ENCODE results near the gene SLC29A4.
"Not testable (repeated sequence)": the region's sequence is repeated elsewhere in the genome, so short reads cannot be mapped to it uniquely, and the experiment has no call there.

Gene SLC29A4, protein sequence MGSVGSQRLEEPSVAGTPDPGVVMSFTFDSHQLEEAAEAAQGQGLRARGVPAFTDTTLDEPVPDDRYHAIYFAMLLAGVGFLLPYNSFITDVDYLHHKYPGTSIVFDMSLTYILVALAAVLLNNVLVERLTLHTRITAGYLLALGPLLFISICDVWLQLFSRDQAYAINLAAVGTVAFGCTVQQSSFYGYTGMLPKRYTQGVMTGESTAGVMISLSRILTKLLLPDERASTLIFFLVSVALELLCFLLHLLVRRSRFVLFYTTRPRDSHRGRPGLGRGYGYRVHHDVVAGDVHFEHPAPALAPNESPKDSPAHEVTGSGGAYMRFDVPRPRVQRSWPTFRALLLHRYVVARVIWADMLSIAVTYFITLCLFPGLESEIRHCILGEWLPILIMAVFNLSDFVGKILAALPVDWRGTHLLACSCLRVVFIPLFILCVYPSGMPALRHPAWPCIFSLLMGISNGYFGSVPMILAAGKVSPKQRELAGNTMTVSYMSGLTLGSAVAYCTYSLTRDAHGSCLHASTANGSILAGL

DNA sequence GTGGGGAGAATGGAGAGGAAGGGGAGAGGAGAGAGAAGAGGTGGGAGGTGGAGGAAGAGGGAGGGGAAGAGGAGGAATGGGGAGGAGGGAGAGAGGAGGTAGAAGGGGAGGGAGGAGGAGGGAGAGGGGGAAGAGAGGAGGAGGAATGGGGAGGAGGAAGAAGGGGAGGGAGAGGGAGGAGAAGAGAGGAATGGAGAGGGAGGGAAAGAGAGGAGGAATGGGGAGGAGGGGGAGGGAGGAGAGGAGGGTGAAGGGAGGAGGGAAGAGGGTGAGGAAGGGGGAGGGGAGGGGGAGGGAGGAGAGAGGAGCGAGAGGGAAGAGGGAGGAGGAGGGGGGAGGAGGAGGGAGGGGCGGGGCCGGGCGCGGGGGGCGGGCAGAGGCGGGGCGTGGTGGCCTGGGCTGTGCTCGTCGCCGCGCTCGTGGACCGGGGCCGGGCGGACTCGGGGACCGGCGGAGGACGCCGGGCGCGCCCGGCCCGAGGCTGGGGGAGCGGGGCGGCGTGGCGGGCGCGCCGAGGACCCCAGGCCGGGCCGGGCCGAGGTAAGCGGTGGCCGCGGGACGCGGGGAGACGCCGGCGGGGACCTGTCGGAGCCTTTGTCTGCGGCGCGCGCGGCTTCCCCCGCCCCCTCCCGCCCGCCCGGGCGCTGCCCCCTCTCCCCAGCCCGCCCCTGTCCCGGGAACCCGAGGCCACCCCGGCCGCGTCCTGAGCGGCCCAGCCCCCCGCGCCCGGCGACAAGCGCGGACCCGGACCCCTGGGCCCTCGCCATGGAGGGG is at the start of gene SLC29A4:
Gene SLC29A4, plus strand, starts transcription at position 401 of the 774 bp plus-strand sequence. CDS start 4,874 bp downstream, outside the sequence.
- peak within 1 kb of the TSS in 10 of 11 experiments; percentile 30 to 73 (median 63); a peak in 17 of 22 replicates for H3K9ac ChIP-seq
- H3K27me3 ChIP-seq = peaks cover 0 to 3% (median 0%) of the 10 kb centered on the region in 11 experiments; a peak in 1 of 22 replicates
- H3K4me1 ChIP-seq = peaks cover 4 to 25% (median 17%) of the 10 kb centered on the region in 10 experiments; a peak in 17 of 20 replicates
- H3K36me3 ChIP-seq = no peaks in the 10 kb centered on the region; a peak in 1 of 22 replicates
- peak within 1 kb of the TSS; percentile 79 to 93 (median 88) for H3K4me2 ChIP-seq
- H3K4me3 ChIP-seq = peak within 1 kb of the TSS; percentile 36 to 68 (median 56)
- no peak within 1 kb of the TSS; a peak in 1 of 22 replicates for H3K27ac ChIP-seq
- TF ChIP-seq Cebpa-rat (IDR thresholded peaks at IDR 0.05) = no peak
- H3K9me3 ChIP-seq (replicated peaks in 1 of 11) = no peaks in the 10 kb centered on the region
- peaks cover 0 to 9% (median 6%) of the 10 kb centered on the region in 11 experiments; a peak in 7 of 22 replicates for H4K20me1 ChIP-seq

DNA sequence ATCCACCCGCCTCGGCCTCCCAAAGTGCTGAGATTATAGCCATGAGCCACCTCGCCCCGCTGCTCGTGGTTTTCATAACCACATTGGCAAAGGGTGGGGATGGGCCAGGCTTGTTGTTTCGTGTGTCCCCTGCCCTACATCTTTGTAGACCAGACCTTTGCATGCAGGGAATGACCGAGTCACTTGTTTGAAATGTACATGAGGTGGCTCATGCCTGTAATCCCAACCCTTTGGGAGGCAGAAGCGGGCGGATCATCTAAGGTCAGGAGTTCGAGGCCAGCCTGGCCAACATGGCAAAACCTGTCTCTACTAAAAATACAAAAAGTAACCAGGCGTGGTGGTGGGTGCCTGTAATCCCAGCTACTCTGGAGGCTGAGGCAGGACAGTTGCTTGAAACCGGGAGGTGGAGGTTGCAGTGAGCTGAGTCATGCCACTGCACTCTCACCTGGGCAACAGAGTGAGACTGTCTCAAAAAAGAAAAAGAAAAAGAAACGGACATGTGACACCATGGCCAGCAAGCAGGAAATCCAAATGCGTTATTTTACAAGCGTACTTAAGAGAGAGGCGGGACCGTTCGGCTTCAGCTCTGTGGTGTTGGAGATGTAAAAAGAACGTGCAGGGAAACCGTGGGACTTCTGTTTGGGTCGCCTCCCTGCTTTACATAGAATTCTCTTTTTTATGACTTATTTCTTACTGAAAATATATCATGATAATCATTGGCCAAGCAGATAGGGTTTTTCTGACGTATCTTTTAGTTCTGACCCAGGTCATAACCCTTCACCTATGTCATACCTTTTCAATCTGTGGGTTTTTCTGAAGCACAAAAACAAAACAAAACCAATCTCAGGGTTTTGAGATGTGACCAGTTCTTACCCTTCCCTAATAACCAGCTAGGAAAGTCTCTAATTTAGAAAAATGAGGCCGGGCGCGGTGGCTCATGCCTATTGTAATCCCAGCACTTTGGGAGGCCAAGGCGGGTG is 47.6 kb upstream of the SLC29A4 start:
- Histone ChIP-seq H3K4me3 (no peak overlapping the region), H3K27ac (no peak overlapping the region), H3K4me1 (peaks cover 71 to 97% (median 86%) of the 10 kb centered on the region in 10 experiments), H4K20me1 (peaks cover 0 to 42% (median 35%) of the 10 kb centered on the region in 11 experiments; a peak in 19 of 22 replicates), H3K9ac (no peak overlapping the region), H3K9me3 (replicated peaks in 1 of 11) (no peaks in the 10 kb centered on the region), H3K27me3 (peaks cover 0 to 12% (median 0%) of the 10 kb centered on the region in 11 experiments; a peak in 3 of 22 replicates), H3K36me3 (peaks cover 0 to 23% (median 13%) of the 10 kb centered on the region in 11 experiments; a peak in 15 of 22 replicates), H3K4me2 (peak overlapping the region; percentile 64 to 97 (median 91))
- TF ChIP-seq Cebpa-rat (IDR thresholded peaks at IDR 0.05) = no peak

DNA sequence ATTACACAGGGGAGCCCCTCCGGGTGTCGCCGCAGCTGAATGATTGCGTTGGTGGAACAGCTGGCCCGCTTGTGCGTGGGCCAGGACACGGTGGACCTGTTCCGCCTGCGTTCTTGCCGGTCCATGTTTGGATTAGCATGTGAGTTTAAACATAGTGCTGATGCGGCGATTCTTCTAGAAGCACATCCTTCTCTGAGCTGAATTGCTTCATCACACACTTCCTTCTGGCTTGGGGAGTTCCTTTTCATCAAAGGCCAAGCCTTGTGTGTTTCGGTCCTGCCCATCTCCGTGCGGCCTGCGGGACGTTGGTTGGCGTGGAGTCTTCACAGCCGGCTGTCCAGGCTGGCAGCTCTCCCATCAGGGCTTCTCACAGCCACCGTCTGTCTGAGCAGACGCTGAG is 45.5 kb upstream of the SLC29A4 start:
- H3K9ac ChIP-seq = peak overlapping the region in 8 of 11 experiments; percentile 0 to 71 (median 64); a peak in 13 of 22 replicates
- TF ChIP-seq Cebpa-rat (IDR thresholded peaks at IDR 0.05) = peak; percentile 40 to 91 (median 74); a peak in 18 of 22 replicates
- H3K4me2 ChIP-seq = peak overlapping the region; percentile 66 to 97 (median 84)
- H3K36me3 ChIP-seq = peaks cover 0 to 11% (median 0%) of the 10 kb centered on the region in 11 experiments; a peak in 7 of 22 replicates
- H3K4me3 ChIP-seq = peak overlapping the region in 3 of 10 experiments; percentile 2 to 27 (median 9); a peak in 3 of 20 replicates
- H3K27me3 ChIP-seq = peaks cover 0 to 12% (median 3%) of the 10 kb centered on the region in 11 experiments; a peak in 5 of 22 replicates
- H3K27ac ChIP-seq = peak overlapping the region in 9 of 11 experiments; percentile 2 to 85 (median 64); a peak in 16 of 22 replicates
- peaks cover 0 to 22% (median 14%) of the 10 kb centered on the region in 11 experiments; a peak in 19 of 22 replicates for H4K20me1 ChIP-seq
- peaks cover 70 to 90% (median 84%) of the 10 kb centered on the region in 10 experiments for H3K4me1 ChIP-seq
- H3K9me3 ChIP-seq (replicated peaks in 1 of 11) = no peaks in the 10 kb centered on the region

DNA sequence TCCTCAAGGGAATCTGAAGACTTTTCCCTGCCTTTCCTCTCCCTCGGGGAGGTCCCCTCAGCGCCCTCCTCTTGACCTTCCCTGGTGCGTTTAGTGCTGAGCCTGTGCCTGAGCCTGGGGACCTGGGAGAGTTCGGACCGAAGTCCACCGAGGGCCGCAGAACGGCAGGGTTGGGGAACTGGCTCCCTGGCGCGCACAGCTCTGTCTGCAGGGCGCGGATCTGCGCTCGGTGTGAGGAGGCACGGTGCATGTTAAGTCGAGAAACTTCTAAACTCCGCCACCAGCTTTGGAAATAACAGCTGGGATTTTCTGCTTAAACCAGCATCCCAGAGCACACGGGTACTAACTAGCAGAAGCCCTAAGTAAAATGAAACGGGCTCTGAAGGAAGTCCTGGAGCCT is 44.2 kb upstream of the SLC29A4 start:
- H3K9ac ChIP-seq = peak overlapping the region in 4 of 11 experiments; percentile 0 to 69 (median 46); a peak in 4 of 22 replicates
- peaks cover 65 to 85% (median 74%) of the 10 kb centered on the region in 10 experiments for H3K4me1 ChIP-seq
- H3K9me3 ChIP-seq (replicated peaks in 1 of 11) = no peaks in the 10 kb centered on the region
- peaks cover 0 to 17% (median 3%) of the 10 kb centered on the region in 11 experiments; a peak in 6 of 22 replicates for H3K27me3 ChIP-seq
- peaks cover 0 to 10% (median 2%) of the 10 kb centered on the region in 11 experiments; a peak in 6 of 22 replicates for H4K20me1 ChIP-seq
- peak overlapping the region in 6 of 11 experiments; percentile 12 to 97 (median 94); a peak in 11 of 22 replicates for H3K4me2 ChIP-seq
- H3K27ac ChIP-seq = peak overlapping the region in 5 of 11 experiments; percentile 30 to 85 (median 77); a peak in 7 of 22 replicates
- H3K36me3 ChIP-seq = peaks cover 0 to 2% (median 0%) of the 10 kb centered on the region in 11 experiments; a peak in 5 of 22 replicates
- no peak for TF ChIP-seq Cebpa-rat (IDR thresholded peaks at IDR 0.05)
- no peak overlapping the region for H3K4me3 ChIP-seq

DNA sequence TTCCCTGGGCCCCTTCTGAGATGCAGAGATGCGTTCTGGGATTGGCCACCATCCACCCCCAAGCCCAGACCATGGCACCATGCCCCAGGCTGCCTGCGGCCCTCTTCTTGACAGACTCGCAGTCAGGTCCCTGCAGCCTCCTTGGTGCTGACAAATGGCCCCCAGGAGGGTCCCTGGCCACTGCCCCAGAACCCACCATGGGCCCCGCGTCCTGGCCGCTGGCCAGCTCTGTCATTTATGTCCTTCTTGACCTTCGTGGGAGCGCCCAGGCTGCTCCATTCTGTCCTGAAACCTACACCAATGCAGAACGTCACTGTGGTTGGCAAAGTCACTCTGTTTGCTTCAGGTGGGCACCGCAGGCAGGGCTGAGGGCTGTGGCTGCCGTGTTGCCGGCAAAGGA is 39.5 kb upstream of the SLC29A4 start:
- Histone ChIP-seq H3K27me3 (peaks cover 0 to 6% (median 0%) of the 10 kb centered on the region in 11 experiments; a peak in 5 of 22 replicates), H3K4me3 (no peak overlapping the region), H3K4me1 (peaks cover 30 to 45% (median 36%) of the 10 kb centered on the region in 10 experiments), H3K27ac (no peak overlapping the region), H3K4me2 (peak overlapping the region in 9 of 11 experiments; percentile 17 to 64 (median 48); a peak in 17 of 22 replicates), H3K9ac (0 out of 22 replicates have a peak overlapping the region, but pooled peaks of 1 of the 11 experiments have one; percentile 39), H3K9me3 (replicated peaks in 1 of 11) (peaks cover 13 to 24% (median 17%) of the 10 kb centered on the region in 11 experiments), H4K20me1 (peaks cover 0 to 6% (median 0%) of the 10 kb centered on the region in 11 experiments; a peak in 1 of 22 replicates), H3K36me3 (no peaks in the 10 kb centered on the region; a peak in 2 of 22 replicates)
- no peak for TF ChIP-seq Cebpa-rat (IDR thresholded peaks at IDR 0.05)

DNA sequence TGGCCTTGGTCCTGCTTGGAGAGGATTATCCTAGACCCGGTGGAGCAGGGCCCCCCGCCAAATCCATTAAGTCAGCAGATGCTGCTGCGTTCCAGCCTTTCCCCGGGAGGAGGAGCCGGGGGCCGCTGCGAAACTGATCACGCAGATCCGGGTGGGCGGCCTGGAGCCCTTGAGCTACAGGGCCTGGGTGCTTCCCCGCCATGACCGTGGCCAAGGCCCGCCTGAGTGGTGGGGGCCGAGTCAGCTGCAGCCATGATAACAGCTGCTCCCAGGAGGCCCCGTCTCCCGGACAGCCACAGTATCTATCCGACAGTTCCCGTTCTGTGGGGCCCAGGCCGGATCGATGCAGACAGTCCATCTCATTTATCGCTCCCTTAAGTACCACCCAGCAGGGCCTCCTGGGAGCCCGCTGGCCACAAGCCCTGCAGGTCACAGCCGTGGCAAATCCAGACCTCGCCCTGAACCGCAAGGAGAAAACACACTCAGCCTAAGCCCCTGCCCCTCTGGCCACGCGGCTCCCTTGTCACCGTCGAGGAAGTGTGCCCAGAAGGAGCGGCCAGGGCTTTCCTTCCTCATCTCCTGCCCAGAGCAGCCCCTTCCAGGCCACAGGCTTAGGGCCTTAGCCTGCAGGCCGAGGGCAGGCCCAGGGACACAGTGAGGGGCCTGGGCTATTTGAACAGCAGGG is 34.4 kb upstream of the SLC29A4 start:
- H3K9ac ChIP-seq = no peak overlapping the region
- H3K36me3 ChIP-seq = no peaks in the 10 kb centered on the region; a peak in 2 of 22 replicates
- H3K9me3 ChIP-seq (replicated peaks in 1 of 11) = peaks cover 13 to 24% (median 17%) of the 10 kb centered on the region in 11 experiments
- peaks cover 2 to 12% (median 6%) of the 10 kb centered on the region in 10 experiments for H3K4me1 ChIP-seq
- peaks cover 0 to 2% (median 0%) of the 10 kb centered on the region in 11 experiments; a peak in 2 of 22 replicates for H3K27me3 ChIP-seq
- H4K20me1 ChIP-seq = 0 out of 22 replicates have a peak, but pooled peaks cover 0 to under 1% (median 0%) of the 10 kb centered on the region in 11 experiments
- H3K27ac ChIP-seq = no peak overlapping the region
- peak overlapping the region in 4 of 11 experiments; percentile 6 to 14 (median 8); a peak in 3 of 22 replicates for H3K4me2 ChIP-seq
- TF ChIP-seq Cebpa-rat (IDR thresholded peaks at IDR 0.05) = no peak
- H3K4me3 ChIP-seq = no peak overlapping the region

DNA sequence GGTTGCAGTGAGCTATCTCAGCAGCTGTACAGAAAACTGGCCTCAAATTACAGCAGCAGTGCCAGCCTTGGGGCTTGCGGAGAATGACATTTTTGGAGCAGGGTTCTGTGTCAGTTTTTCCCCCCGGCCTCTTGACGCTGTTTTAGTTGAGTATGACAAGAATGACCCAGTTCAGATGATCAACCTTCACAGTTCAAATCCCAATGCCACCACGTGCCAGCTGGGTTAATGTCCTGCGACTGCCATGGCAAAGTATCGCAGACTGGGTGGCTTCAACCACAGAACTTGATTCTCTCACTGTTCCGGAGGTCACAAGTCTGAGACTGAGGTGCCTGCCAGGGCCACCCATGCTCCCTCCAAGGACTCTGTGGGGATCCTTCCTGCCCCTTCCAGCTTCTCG is 32.0 kb upstream of the SLC29A4 start:
- H4K20me1 ChIP-seq, H3K27me3 ChIP-seq, H3K36me3 ChIP-seq, H3K9ac ChIP-seq, H3K27ac ChIP-seq, H3K4me2 ChIP-seq, H3K4me3 ChIP-seq: not testable (repeated sequence)
- Histone ChIP-seq H3K4me1 (peaks cover 0 to 10% (median 0%) of the 10 kb centered on the region in 10 experiments; a peak in 8 of 20 replicates), H3K9me3 (replicated peaks in 1 of 11) (peaks cover 10 to 17% (median 11%) of the 10 kb centered on the region in 11 experiments)

DNA sequence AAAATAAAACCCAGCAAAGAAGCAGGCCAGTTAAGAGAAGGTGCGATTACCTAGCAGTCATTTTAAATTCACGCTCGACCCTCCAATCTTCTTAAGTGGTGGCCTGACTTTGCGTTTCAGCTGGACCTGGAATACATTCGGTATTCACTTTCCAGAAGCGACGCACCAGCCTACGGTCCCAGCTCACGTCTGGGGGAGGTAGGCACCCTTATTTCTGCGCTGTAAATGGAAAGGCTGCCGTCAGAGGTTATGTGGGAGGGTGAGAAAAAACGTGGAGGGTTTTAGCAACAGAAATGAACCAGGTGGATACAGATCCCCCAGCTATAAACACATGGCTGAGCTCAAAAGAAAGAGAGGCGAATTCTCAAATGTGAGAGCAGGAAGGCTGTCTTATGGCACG is 29.2 kb upstream of the SLC29A4 start:
- not testable (repeated sequence) for H3K4me1 ChIP-seq; H3K9me3 ChIP-seq (replicated peaks in 1 of 11); H3K9ac ChIP-seq; H3K27me3 ChIP-seq; H3K4me3 ChIP-seq; H3K27ac ChIP-seq; H3K4me2 ChIP-seq; H3K36me3 ChIP-seq; H4K20me1 ChIP-seq

Data from BLaER1 treated with 17β-estradiol and CSF1 and Interleukin-3, amounts not matched to agents 10 nM and 100 nM (cell line).